ENCODE results near the gene SCIN. TPM values are rescaled to one million over a fixed set of nuclear protein-coding genes. Genes with fewer than 3 reads are reported as not detected.

The SCIN gene
- polyA plus RNA-seq, 1 donor from 2014 or later, result 0.53 TPM

DNA sequence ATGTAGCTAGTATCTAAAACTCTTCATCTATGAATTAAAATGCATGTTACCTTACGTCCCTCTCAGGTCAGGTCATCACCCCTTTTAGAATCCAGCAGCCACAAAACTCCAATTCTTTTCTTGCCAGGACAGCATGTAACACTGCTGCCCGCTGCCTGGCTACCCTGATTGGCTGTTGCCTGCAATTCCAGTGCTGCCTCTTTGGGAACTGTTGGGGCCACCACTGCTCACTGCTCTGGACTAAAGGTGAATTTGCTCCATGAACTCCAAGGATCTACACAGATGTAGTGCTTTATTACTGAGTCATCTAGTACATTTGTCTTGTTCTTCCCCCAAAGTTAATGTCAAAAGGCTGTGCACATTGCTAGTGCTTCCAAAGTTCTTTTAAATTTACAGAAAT, 40.4 kb downstream of the SCIN start:
- Histone ChIP-seq H3K9me3 (ENCODE audit: low read length) (no peaks in the 10 kb centered on the region), H3K4me2 (ENCODE audit: low read length) (no peak overlapping the region), H3K9me2 (ENCODE audit: insufficient read depth, low read length) (no peaks in the 10 kb centered on the region), H3K27me3 (ENCODE audit: insufficient read depth, low read depth, low read length) (no peaks in the 10 kb centered on the region), H3K79me2 (replicated peaks; ENCODE audit: insufficient read depth, low read length) (no peaks in the 10 kb centered on the region), H3K36me3 (ENCODE audit: insufficient read depth, low read length) (no peaks in the 10 kb centered on the region), H3K27ac (ENCODE audit: low read length) (no peak overlapping the region), H3K9ac (ENCODE audit: low read length) (no peak overlapping the region), H2AFZ (ENCODE audit: low read depth, low read length) (no peak overlapping the region), H3K4me3 (ENCODE audit: low read length) (no peak overlapping the region), H4K20me1 (ENCODE audit: insufficient read depth) (no peaks in the 10 kb centered on the region), H3F3A (ENCODE audit: insufficient read depth, low read length, poor library complexity, severe bottlenecking) (no peaks in the 10 kb centered on the region)
- TF ChIP-seq POLR2AphosphoS5 (IDR thresholded peaks at IDR 0.05), result no peak
- TF ChIP-seq TAF1 (IDR thresholded peaks at IDR 0.05; ENCODE audit: low read depth), result no peak
- TF ChIP-seq EZH2 (IDR thresholded peaks at IDR 0.05; ENCODE audit: borderline replicate concordance, insufficient read depth, low read length, poor library complexity, severe bottlenecking), result no peak
- TF ChIP-seq REST (IDR thresholded peaks at IDR 0.05; ENCODE audit: borderline replicate concordance), result no peak
- no peak for TF ChIP-seq RAD21 (conservative IDR thresholded peaks at IDR 0.05)
- TF ChIP-seq SMC3 (conservative IDR thresholded peaks at IDR 0.05; ENCODE audit: poor library complexity), result no peak
- no peak for TF ChIP-seq EP300 (conservative IDR thresholded peaks at IDR 0.05; ENCODE audit: poor library complexity, severe bottlenecking)
- TF ChIP-seq, protein P1, sequence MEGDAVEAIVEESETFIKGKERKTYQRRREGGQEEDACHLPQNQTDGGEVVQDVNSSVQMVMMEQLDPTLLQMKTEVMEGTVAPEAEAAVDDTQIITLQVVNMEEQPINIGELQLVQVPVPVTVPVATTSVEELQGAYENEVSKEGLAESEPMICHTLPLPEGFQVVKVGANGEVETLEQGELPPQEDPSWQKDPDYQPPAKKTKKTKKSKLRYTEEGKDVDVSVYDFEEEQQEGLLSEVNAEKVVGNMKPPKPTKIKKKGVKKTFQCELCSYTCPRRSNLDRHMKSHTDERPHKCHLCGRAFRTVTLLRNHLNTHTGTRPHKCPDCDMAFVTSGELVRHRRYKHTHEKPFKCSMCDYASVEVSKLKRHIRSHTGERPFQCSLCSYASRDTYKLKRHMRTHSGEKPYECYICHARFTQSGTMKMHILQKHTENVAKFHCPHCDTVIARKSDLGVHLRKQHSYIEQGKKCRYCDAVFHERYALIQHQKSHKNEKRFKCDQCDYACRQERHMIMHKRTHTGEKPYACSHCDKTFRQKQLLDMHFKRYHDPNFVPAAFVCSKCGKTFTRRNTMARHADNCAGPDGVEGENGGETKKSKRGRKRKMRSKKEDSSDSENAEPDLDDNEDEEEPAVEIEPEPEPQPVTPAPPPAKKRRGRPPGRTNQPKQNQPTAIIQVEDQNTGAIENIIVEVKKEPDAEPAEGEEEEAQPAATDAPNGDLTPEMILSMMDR (IDR thresholded peaks at IDR 0.05; ENCODE audit: poor library complexity, severe bottlenecking), result no peak
- TF ChIP-seq MXI1 (conservative IDR thresholded peaks at IDR 0.05; ENCODE audit: poor library complexity, severe bottlenecking), result no peak

DNA sequence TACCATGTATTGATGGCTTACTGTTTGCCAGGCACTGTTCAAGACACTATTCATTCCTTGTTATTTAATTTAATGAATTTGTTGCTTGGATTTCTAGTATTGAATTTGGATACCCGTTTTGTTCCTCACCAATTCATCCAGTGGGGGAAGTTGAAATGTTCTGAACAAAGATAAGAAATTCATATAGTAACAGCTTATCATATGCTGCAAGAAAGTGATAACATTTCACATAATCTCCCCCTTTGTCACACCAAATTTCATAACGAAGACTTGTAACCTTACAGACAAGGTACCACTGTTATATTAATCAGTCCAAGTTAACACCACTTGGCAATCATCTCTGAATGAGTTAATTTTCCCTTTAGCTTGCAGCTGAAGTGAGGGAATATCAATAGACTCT, 42.1 kb downstream of the SCIN start:
- H3K9me2 ChIP-seq (ENCODE audit: insufficient read depth, low read length), result no peaks in the 10 kb centered on the region
- no peaks in the 10 kb centered on the region for H3K36me3 ChIP-seq (ENCODE audit: insufficient read depth, low read length)
- no peaks in the 10 kb centered on the region for H3K9me3 ChIP-seq (ENCODE audit: low read length)
- no peak overlapping the region for H2AFZ ChIP-seq (ENCODE audit: low read depth, low read length)
- H3K9ac ChIP-seq (ENCODE audit: low read length), result no peak overlapping the region
- H3F3A ChIP-seq (ENCODE audit: insufficient read depth, low read length, poor library complexity, severe bottlenecking), result no peaks in the 10 kb centered on the region
- no peak overlapping the region for H3K4me2 ChIP-seq (ENCODE audit: low read length)
- no peak overlapping the region for H3K27ac ChIP-seq (ENCODE audit: low read length)
- no peaks in the 10 kb centered on the region for H4K20me1 ChIP-seq (ENCODE audit: insufficient read depth)
- no peaks in the 10 kb centered on the region for H3K27me3 ChIP-seq (ENCODE audit: insufficient read depth, low read depth, low read length)
- H3K4me3 ChIP-seq (ENCODE audit: low read length), result no peak overlapping the region
- TF ChIP-seq, protein P1 (IDR thresholded peaks at IDR 0.05; ENCODE audit: poor library complexity, severe bottlenecking), result no peak
- TF ChIP-seq EP300 (conservative IDR thresholded peaks at IDR 0.05; ENCODE audit: poor library complexity, severe bottlenecking), result no peak
- TF ChIP-seq EZH2 (IDR thresholded peaks at IDR 0.05; ENCODE audit: borderline replicate concordance, insufficient read depth, low read length, poor library complexity, severe bottlenecking), result no peak
- TF ChIP-seq POLR2AphosphoS5 (IDR thresholded peaks at IDR 0.05), result no peak
- TF ChIP-seq TAF1 (IDR thresholded peaks at IDR 0.05; ENCODE audit: low read depth), result no peak
- TF ChIP-seq SMC3 (conservative IDR thresholded peaks at IDR 0.05; ENCODE audit: poor library complexity), result no peak
- no peaks in the 10 kb centered on the region for H3K79me2 ChIP-seq (replicated peaks; ENCODE audit: insufficient read depth, low read length)

Data from neural cell (in vitro differentiated cells).